Fibroblast of the aortic adventitia (primary cell): ENCODE results near the gene HEXIM1. TPM values are rescaled to one million over a fixed set of nuclear protein-coding genes. Genes with fewer than 3 reads are reported as not detected.

Experiments used
- DNase-seq: peaks from one replicate; pipeline ENCODE4 v3.0.0-alpha.2; 2010; ENCODE audit warnings: low read depth
- H3K4me3 ChIP-seq: 2 replicates; pipeline ENCODE4 v1.5.1; 2011; ENCODE audit warnings: low read depth, mild to moderate bottlenecking, control low read depth, low read length, moderate library complexity
- total RNA-seq: library from RNA; depleted of rRNA; stranded (reverse); fragments of >200 nt; gene quantifications from 2 replicates; pipeline ENCODE4 v1.2.3, GENCODE V29; 2012; ENCODE audit warnings: low replicate concordance
- TF ChIP-seq, protein P1 (sequence below): IDR thresholded peaks from 2 replicates; pipeline ENCODE4 v1.5.1; 2011; ENCODE audit warnings: mild to moderate bottlenecking, low read length, control low read depth, inconsistent platforms; ENCODE audit not compliant: insufficient read depth

The HEXIM1 gene
- total RNA-seq, 1 donor = 10.0 TPM

DNA sequence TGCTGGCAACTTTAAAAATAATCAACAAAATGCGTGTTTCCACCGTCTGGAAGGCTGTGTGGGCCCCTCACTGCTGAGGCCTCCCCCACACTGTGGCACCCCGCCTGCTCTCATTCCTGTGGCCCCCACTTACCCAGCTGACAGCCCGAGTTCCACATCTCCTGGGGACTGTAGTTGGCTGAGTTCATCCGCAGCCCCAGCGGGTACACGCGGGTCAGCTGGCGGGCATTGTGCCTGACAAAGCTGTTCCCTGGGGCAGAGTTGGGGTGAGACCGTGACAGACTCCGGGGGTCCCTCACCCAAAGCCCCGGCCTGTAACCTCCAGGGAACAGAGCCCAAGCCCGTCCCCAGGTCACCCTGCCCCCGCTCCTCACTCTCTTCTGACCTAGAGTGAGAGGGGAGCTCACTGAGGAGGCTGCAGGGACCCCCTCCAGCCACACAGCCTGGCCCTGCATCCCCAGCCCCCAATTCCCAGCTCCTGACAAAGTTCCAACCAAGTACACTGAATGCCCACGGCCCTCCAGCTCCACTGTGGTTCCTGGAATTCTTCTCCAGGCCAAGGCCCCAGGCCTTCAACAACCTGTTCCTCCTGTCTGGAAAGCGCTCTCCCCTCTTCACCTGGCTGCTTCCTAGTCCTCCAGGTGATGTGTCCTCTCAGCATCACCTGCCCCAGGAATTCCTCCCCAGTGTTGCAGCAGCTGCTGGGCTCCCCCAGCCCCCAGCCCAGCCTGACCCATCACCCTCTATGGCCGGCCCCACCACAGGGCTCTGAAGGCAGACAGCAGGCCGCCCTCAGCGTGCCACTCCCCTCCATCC lies 34.0 kb upstream of the HEXIM1 start:
- no peak overlapping the region for H3K4me3 ChIP-seq
- TF ChIP-seq, protein P1, sequence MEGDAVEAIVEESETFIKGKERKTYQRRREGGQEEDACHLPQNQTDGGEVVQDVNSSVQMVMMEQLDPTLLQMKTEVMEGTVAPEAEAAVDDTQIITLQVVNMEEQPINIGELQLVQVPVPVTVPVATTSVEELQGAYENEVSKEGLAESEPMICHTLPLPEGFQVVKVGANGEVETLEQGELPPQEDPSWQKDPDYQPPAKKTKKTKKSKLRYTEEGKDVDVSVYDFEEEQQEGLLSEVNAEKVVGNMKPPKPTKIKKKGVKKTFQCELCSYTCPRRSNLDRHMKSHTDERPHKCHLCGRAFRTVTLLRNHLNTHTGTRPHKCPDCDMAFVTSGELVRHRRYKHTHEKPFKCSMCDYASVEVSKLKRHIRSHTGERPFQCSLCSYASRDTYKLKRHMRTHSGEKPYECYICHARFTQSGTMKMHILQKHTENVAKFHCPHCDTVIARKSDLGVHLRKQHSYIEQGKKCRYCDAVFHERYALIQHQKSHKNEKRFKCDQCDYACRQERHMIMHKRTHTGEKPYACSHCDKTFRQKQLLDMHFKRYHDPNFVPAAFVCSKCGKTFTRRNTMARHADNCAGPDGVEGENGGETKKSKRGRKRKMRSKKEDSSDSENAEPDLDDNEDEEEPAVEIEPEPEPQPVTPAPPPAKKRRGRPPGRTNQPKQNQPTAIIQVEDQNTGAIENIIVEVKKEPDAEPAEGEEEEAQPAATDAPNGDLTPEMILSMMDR = no peak
- DNase-seq = no peak

- no peak overlapping the region for H3K4me3 ChIP-seq
- TF ChIP-seq, protein P1 = no peak
These were observed 33.2 kb upstream of the HEXIM1 start for GRCh38 chr17:45115015-45115625.

DNA sequence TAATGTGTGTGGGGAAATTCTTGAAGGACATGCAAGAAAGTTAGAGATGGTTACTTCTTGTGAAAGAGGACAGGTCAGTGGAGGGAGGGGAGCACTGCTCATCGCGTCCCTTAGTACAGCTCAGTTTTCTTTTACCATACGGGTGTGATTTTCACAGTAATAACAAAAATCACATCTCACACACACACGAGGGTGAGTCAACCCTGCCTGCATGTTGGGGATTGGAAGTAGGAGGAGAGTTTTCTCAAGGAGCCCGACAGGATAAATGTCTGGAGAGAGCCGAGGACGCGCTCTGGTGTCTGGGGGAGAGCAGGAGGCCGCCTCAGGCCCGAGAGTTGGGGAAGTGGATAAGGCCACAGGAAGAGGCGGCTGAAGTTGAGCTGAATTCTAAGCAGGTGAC lies 32.4 kb upstream of the HEXIM1 start:
- no peak for DNase-seq
- TF ChIP-seq, protein P1 = no peak
- no peak overlapping the region for H3K4me3 ChIP-seq

More at GRCh38 chr17:45115015-45115625, 33.2 kb upstream of the HEXIM1 start:
- DNase-seq = no peak

GRCh38 chr17:45116434-45117016 lies 31.8 kb upstream of the HEXIM1 start:
- no peak overlapping the region for H3K4me3 ChIP-seq
- TF ChIP-seq, protein P1 = no peak
- no peak for DNase-seq

DNA sequence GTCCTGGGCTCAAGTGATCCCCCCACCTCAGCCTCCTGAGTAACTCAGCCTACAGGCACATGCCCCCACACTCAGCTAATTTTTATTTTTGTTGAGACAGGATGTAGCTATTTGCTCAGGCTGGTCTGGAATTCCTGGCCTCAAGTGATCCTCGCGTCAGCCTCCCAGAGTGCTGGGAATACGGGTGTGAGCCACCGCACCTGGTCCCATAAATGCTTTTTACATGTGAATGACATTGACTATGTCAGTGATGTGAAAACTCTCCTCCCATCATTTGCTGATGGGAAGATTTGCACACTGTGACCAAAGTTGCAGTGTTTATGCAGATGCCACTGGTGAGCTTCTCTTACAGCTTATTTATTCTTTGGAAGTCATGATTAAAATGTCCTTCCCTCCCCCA lies 30.9 kb upstream of the HEXIM1 start:
- DNase-seq = no peak
- TF ChIP-seq, protein P1 = no peak
- H3K4me3 ChIP-seq = no peak overlapping the region

DNA sequence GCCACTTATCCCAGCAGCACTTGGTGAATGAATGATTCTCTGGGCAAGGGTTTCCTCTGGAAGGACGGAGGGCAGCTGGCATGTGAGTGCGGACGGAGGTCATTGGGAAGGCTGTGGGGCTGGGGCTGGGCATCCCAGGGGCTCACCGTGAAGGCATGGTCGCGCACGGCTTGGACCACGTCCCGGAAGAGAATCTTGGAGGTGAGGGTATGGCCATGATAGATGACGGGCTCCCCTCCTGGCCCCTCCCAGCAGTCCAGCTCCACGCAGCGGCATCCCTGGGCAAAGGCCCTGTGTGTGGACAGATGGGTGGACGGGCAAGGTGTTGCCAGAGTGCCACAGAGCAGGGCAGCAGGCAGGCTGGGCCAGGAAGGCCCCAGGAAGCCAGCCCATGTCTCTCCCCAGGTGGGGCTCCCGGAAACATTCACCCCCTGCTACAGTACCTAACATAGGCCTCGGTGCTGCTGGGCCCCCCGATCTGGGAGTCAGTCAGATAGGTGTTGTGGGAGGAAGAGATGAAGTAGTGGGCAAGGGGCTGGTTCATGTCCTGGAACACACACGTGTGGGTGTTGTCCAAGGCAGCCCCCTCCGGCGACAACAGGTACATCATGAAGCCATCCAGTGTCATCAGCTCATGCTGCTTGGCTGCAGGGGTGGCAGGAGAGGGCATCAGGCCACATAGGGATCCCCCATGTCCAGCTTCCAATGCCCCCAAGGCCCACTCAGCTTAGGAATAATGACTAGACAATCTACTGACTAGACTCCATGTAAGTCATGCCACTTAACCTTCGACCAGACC lies 30.2 kb upstream of the HEXIM1 start:
- no peak for DNase-seq

More for the DNA sequence above, 30.2 kb upstream of the HEXIM1 start:
- TF ChIP-seq, protein P1 = no peak
- no peak overlapping the region for H3K4me3 ChIP-seq
